Neutrophil (primary cell): ENCODE measurements around the gene ERGIC3.
A peak's percentile ranks its signal among the peaks of the same experiment; 100 is the strongest.

ENCODE experiments used
- H3K27ac ChIP-seq: fragments of 200-600 bp; sonication (generic); 2 replicates; pipeline ENCODE4 v1.5.1; 2016; ENCODE audit warnings: mild to moderate bottlenecking, moderate library complexity
- H3K27me3 ChIP-seq: fragments of 200-600 bp; sonication (generic); 2 replicates; pipeline ENCODE4 v1.6.0; 2016; ENCODE audit warnings: mild to moderate bottlenecking
- H3K36me3 ChIP-seq: fragments of 200-600 bp; sonication (generic); 2 replicates; pipeline ENCODE4 v1.5.1; 2017
- H3K4me1 ChIP-seq, 2 experiments: fragments of 200-600 bp in 1 of 2; sonication (generic) in 1 of 2; 1 replicate in 1 of 2; 2 replicates in 1 of 2; pipeline versions ENCODE4 v1.5.1 to v1.6.1; 2013 to 2016; ENCODE audit warnings: low read depth in 1 of 2, low read length in 1 of 2, mild to moderate bottlenecking in 1 of 2, moderate library complexity in 1 of 2; ENCODE audit not compliant: control insufficient read depth in 1 of 2, insufficient read depth in 1 of 2
- H3K4me3 ChIP-seq, 2 experiments: fragments of 200-600 bp in 1 of 2; sonication (generic) in 1 of 2; 1 replicate in 1 of 2; 2 replicates in 1 of 2; pipeline ENCODE4 v1.5.1; 2013 to 2016; ENCODE audit warnings: low read depth in 1 of 2, low read length in 1 of 2, mild to moderate bottlenecking in 1 of 2, moderate library complexity in 1 of 2
- H3K9me3 ChIP-seq: fragments of 200-600 bp; sonication (generic); 2 replicates; pipeline ENCODE4 v1.5.1; 2016
- CTCF ChIP-seq: fragments of 200-600 bp; sonication (generic); IDR thresholded peaks from 2 replicates; pipeline ENCODE4 v1.5.1; 2016; ENCODE audit warnings: antibody characterized with exemption

Gene ERGIC3

GRCh38 chr20:35499271-35499670, 42.6 kb upstream of the ERGIC3 start:
- Histone ChIP-seq H3K27me3 (no peaks in the 10 kb centered on the region), H3K4me3 (no peak overlapping the region), H3K27ac (no peak overlapping the region), H3K36me3 (peaks cover 99% of the 10 kb centered on the region), H3K9me3 (no peaks in the 10 kb centered on the region), H3K4me1 (no peaks in the 10 kb centered on the region)
- no peak for TF ChIP-seq CTCF

- Histone ChIP-seq H3K4me3 (no peak overlapping the region), H3K27ac (peak overlapping the region; percentile 47), H3K27me3 (no peaks in the 10 kb centered on the region), H3K4me1 (no peaks in the 10 kb centered on the region), H3K36me3 (peaks cover 99% of the 10 kb centered on the region), H3K9me3 (no peaks in the 10 kb centered on the region)
- TF ChIP-seq CTCF, result no peak
Observed at GRCh38 chr20:35502352-35502751, 39.5 kb upstream of the ERGIC3 start.

GRCh38 chr20:35503281-35503680, 38.6 kb upstream of the ERGIC3 start:
- Histone ChIP-seq H3K9me3 (no peaks in the 10 kb centered on the region), H3K4me1 (no peaks in the 10 kb centered on the region), H3K36me3 (peaks cover 99% of the 10 kb centered on the region), H3K4me3 (no peak overlapping the region), H3K27ac (no peak overlapping the region), H3K27me3 (no peaks in the 10 kb centered on the region)
- TF ChIP-seq CTCF, result no peak

GRCh38 chr20:35503841-35504561, 37.9 kb upstream of the ERGIC3 start:
- TF ChIP-seq CTCF, result no peak
- Histone ChIP-seq H3K27ac (no peak overlapping the region), H3K36me3 (peaks cover 99% of the 10 kb centered on the region)

GRCh38 chr20:35504751-35505150, 37.1 kb upstream of the ERGIC3 start:
- no peak for TF ChIP-seq CTCF
- Histone ChIP-seq H3K36me3 (peaks cover 99% of the 10 kb centered on the region), H3K9me3 (no peaks in the 10 kb centered on the region), H3K4me1 (no peaks in the 10 kb centered on the region), H3K27me3 (no peaks in the 10 kb centered on the region), H3K27ac (no peak overlapping the region), H3K4me3 (no peak overlapping the region)

More at GRCh38 chr20:35503841-35504561, 37.9 kb upstream of the ERGIC3 start:
- Histone ChIP-seq H3K4me3 (no peak overlapping the region), H3K9me3 (no peaks in the 10 kb centered on the region), H3K4me1 (no peaks in the 10 kb centered on the region), H3K27me3 (no peaks in the 10 kb centered on the region)
